ENCODE measurements around the gene LRRC8B.
A peak's percentile ranks its signal among the peaks of the same experiment; 100 is the strongest.
"Not testable (repeated sequence)": the region's sequence is repeated elsewhere in the genome, so short reads cannot be mapped to it uniquely, and the experiment has no call there.

Gene LRRC8B

DNA sequence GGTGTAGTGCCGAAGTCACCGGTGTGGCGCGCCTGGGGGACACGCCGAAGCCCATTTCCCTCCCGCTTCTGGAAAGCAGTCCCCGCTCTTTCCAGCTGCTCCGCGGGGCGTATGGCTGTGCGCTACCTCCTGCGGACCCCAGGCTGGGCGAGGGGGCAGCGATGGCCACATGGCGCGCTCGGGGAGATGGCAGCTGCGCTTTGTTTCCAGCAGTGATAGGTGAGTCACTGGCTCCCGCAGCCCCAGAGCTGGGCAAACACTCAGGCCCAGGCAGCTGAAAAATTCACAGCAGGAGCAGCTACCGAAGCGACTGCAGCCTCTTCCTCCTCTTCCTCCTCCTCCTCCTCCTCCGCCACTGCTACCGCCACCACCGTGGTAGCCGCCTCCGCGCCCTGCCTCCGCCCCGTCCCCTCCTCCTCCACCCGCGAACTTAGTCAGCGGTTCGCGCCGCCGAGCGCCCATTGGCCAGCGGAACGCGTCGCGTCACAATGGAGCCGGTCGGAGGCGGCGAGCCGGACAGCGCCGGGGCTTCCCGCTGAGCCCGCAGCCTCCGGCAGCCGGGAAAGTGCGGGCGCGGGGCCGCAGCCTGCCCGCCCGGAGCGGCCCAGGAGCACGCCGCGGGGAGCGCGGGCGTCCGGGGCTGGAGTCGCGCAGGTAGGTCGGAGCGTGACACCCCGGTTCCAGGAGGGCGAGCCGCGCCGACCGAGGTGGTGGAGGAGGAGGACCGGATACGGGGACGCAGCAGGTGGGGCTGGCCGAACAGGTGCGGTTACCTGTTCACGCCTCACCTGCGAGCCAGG lies at the start of gene LRRC8B:
TSS of gene LRRC8B (plus strand) at position 461 of the 800 bp plus-strand sequence. CDS start 57,822 bp downstream, outside the sequence.
- H3K4me3 ChIP-seq (ENCODE audit: low read depth, low read length), result peak within 1 kb of the TSS; percentile 89

- no peak overlapping the region for H3K4me3 ChIP-seq (ENCODE audit: low read depth, low read length)
Observed at GRCh38 chr1:89475269-89475668, 49.4 kb upstream of the LRRC8B start.

- no peak overlapping the region for H3K4me3 ChIP-seq (ENCODE audit: low read depth, low read length)
Observed at GRCh38 chr1:89476072-89476471, 48.6 kb upstream of the LRRC8B start.

GRCh38 chr1:89483010-89483756 lies 41.4 kb upstream of the LRRC8B start:
- H3K4me3 ChIP-seq (ENCODE audit: low read depth, low read length), result no peak overlapping the region

GRCh38 chr1:89483757-89484077 lies 40.9 kb upstream of the LRRC8B start:
- H3K4me3 ChIP-seq (ENCODE audit: low read depth, low read length), result no peak overlapping the region

DNA sequence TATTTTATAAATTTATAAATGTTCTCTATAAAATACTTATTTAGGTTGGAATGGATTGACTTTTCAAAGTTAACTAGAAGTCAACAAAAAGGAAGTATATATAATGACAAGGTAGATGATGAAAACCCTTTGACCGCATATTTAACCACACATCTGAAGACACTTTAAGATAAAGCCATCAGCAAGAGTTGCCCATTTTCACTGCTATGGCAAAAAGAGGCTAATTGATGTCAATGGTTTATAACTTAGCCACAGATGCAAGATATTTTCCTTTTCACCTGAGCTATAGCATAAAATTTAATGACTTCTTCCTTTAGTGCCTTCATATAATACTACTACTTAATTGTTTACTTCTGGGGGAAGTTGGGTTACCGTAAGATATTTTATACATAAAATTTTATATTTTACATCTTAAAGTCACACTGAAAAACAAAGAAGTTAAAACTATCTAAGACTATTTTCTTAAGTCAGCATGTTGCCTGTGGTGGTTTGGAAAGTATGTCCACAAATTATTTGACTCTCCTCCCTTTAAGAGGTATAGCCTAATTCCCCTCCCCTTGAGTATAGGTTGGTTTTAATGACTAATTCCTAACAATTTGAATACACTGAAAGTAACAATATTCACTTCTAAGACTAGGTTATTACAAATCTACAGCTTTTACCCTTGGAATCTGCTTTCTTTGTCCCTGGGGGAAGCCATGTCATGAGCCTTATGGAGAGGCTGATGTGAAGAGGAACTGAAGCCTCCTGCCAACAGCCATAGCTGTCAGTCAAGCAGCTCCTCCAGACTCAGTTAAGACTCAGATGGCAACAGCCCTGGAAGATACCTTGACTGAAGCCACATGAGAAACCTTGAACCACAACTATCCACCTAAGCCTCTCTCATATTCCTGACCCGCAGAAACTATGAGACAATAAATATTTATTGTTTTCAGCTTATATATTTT lies 40.3 kb upstream of the LRRC8B start:
- H3K4me3 ChIP-seq (ENCODE audit: low read depth, low read length), result no peak overlapping the region

DNA sequence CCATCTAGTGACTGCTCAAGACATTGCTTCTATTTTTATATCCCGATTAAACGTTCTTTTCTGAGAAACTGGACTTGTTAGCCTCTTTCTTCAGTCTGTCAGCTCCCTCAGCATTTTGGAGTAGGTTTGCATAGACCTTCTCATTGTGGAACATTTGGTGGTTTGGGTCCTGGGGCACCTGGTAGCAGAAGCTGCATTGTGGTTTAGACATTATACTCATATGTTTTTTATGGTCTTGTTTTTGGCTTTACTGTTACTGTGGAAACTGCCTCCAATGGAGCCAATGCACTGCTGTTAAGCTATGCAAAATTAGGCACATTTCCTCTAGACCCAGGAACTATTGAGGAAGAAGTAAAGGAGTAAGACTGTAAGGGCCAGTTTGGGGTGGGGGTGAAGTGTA lies 36.7 kb upstream of the LRRC8B start:
- H3K4me3 ChIP-seq (ENCODE audit: low read depth, low read length), result no peak overlapping the region

DNA sequence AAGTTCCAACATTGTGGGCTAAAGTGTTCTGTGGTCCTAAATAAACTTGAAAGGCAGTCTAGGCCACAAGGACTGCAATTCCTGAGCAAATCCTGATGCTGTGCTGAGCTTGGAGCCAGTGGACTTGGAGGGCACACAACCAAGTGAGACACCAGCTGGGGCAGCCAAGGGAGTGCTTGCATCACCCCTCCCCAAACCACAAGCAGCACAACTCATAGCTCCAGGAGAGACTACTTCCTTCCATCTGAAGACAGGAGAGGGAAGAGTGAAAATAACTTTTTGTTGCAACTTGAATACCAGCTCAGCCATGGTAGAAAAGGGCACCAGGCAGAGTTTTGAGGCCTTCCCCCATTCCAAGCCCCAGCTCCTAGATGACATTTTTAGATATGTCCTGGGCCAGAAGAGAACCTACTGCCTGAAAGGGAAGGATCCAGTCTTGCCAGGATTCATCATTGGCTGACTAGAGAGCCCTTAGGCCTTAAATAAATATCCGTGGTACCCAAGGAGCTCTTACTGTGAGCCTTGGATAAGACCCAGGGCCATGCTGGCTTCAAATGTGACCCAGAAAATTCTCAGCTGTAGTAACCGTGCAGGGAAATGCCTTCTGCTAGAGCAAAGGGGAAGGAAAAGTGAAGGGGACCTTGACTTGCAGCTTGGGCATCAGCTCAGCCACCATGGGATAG lies 35.4 kb upstream of the LRRC8B start:
- no peak overlapping the region for H3K4me3 ChIP-seq (ENCODE audit: low read depth, low read length)

- no peak overlapping the region for H3K4me3 ChIP-seq (ENCODE audit: low read depth, low read length)
Observed at GRCh38 chr1:89490389-89490788, 34.2 kb upstream of the LRRC8B start.

DNA sequence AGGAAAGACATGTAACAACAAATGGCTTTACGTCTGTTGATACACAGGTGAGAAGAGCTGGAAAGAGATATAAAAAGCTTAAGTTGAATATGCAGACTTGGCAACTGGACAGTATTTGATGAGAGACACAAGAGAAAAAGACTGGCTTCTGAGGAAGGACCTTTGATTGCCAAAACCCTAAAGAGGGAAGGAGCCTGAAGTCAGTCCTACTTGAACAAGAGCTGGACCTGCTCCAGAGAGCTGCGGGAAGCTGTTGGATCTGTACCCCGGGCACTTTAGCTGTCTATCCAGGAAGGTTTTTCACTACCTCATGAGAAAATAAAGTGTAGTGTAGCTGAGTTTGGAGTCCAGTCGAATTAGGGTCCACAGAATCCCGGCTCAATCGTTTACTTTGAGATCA lies 25.3 kb upstream of the LRRC8B start:
- no peak overlapping the region for H3K4me3 ChIP-seq (ENCODE audit: low read depth, low read length)

GRCh38 chr1:89502042-89502441 lies 22.6 kb upstream of the LRRC8B start:
- no peak overlapping the region for H3K4me3 ChIP-seq (ENCODE audit: low read depth, low read length)

DNA sequence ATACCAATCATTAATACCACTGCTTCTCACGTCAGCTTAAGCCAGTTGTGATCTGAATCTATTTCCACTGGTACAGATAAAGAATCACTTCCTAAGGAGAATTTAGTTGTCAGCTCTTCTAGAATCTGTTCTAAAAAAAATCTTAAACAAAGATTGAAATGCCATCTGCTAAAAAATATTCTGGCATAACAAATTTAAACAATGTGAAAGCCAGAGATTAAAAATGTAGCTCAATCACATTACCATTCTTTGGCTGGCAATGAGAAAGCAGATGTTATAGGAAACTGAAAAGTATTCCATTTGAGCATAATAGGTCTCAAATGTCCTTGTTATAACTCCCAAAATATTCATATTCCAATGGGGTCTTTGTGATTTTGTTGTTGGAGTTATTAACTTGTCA lies 21.7 kb upstream of the LRRC8B start:
- H3K4me3 ChIP-seq (ENCODE audit: low read depth, low read length), result no peak overlapping the region

GRCh38 chr1:89503690-89504089 lies 20.9 kb upstream of the LRRC8B start:
- no peak overlapping the region for H3K4me3 ChIP-seq (ENCODE audit: low read depth, low read length)

- not testable (repeated sequence) for H3K4me3 ChIP-seq (ENCODE audit: low read depth, low read length)
Observed at GRCh38 chr1:89510061-89510460, 14.6 kb upstream of the LRRC8B start.

DNA sequence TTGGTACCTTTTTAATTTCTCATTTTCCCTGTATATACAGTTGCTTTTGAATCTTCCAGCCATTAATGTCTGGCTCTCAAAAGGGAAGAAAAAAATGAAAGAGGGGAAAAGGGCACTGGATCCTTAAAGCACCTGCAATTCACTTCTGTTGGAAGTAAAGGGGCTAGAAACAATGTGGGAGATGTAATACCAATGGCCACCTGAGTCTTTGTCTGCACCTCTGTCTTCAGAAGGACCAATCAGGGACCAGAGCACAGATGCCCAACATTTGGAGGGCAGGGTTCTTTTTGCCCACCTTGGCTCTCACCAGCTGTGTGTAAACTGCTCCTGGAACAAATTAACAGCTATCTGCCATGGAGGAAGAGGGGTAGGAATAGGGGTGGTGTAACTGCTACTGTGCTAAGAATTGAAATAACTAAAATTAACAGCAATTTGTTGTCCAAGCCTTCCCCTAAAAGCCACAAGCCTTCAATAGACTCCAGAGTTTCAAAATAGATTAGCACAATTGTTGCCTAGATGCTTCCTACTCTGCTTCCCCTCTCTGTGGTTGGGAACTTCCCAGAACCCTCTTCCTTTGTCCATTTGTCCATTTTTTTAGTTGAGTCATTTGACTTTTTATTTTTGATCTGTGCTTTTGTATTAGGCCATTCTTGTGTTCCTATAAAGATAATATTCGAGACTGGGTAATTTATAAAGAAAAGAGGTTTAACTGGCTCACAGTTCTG lies 11.5 kb upstream of the LRRC8B start:
- H3K4me3 ChIP-seq (ENCODE audit: low read depth, low read length), result no peak overlapping the region

GRCh38 chr1:89516055-89516454 lies 8.6 kb upstream of the LRRC8B start:
- no peak overlapping the region for H3K4me3 ChIP-seq (ENCODE audit: low read depth, low read length)

DNA sequence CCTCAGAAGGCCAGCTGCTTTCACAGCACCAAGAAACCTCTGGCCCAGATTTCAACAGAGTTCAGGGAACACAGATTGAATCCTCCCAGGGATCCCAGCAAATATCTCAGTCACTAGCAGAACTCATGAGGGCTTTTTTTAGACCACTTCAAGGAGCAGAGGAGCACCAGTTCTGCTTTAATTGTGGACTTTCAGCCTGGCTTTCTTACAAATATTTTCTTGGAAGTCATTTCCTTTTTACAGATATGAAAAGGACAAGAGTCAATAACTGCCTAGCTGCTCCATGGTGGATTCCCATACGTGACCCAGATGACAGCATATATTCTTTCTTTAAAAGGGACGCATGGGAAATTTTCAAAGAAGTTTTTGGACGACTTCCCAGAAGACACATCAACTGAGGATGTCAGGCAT lies 6.4 kb upstream of the LRRC8B start:
- H3K4me3 ChIP-seq (ENCODE audit: low read depth, low read length), result no peak overlapping the region

- no peak overlapping the region for H3K4me3 ChIP-seq (ENCODE audit: low read depth, low read length)
Observed at GRCh38 chr1:89519779-89520358, 4.8 kb upstream of the LRRC8B start.

DNA sequence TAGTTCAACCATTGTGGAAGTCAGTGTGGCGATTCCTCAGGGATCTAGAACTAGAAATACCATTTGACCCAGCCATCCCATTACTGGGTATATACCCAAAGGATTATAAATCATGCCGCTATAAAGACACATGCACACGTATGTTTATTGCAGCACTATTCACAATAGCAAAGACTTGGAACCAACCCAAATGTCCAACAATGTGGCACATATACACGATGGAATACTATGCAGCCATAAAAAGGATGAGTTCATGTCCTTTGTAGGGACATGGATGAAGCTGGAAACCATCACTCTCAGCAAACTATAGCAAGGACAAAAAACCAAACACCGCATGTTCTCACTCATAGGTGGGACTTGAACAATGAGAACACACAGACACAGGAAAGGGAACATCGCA lies 2.7 kb upstream of the LRRC8B start:
- H3K4me3 ChIP-seq (ENCODE audit: low read depth, low read length), result not testable (repeated sequence)

Data from iPS-11a (cell line).